ENCODE measurements around the gene ZNF638.

The ZNF638 gene

DNA sequence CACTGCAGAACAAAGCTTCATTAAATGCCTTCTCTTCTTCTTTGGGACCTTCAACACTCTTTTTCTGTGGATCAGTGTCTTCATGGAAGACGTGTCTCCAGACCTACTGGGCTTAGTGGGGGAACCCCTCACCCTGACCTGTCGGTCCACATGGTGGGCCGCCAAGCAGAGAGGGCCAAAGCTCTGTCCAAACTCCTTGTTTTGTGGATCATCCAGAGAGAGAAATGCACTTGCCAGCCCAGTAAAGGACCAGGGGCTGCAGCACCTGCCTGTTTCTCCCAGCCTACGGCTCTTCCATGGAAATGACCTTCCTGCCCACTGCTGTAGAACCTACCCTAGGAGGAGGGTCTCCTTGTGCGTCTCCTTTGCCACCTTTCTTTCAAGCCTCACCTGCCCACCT is 147.7 kb downstream of the ZNF638 start:
- TF ChIP-seq, protein P1, sequence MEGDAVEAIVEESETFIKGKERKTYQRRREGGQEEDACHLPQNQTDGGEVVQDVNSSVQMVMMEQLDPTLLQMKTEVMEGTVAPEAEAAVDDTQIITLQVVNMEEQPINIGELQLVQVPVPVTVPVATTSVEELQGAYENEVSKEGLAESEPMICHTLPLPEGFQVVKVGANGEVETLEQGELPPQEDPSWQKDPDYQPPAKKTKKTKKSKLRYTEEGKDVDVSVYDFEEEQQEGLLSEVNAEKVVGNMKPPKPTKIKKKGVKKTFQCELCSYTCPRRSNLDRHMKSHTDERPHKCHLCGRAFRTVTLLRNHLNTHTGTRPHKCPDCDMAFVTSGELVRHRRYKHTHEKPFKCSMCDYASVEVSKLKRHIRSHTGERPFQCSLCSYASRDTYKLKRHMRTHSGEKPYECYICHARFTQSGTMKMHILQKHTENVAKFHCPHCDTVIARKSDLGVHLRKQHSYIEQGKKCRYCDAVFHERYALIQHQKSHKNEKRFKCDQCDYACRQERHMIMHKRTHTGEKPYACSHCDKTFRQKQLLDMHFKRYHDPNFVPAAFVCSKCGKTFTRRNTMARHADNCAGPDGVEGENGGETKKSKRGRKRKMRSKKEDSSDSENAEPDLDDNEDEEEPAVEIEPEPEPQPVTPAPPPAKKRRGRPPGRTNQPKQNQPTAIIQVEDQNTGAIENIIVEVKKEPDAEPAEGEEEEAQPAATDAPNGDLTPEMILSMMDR (IDR thresholded peaks at IDR 0.05; ENCODE audit: low read depth, low read length) = no peak
- TF ChIP-seq EZH2phosphoT487 (IDR thresholded peaks at IDR 0.05; ENCODE audit: low read depth) = no peak
- H3K79me2 ChIP-seq (ENCODE audit: low read length) = no peaks in the 10 kb centered on the region
- H3K9ac ChIP-seq (ENCODE audit: low read length) = no peak overlapping the region
- H3K27ac ChIP-seq (ENCODE audit: low read length) = no peak overlapping the region
- H3K4me2 ChIP-seq (ENCODE audit: low read length) = no peak overlapping the region
- H3K36me3 ChIP-seq (replicated peaks; ENCODE audit: low read depth, low read length) = no peaks in the 10 kb centered on the region
- no peaks in the 10 kb centered on the region for H4K20me1 ChIP-seq (ENCODE audit: insufficient read depth, low read length)
- H3K4me3 ChIP-seq (ENCODE audit: low read length) = no peak overlapping the region
- no peaks in the 10 kb centered on the region for H3K27me3 ChIP-seq (ENCODE audit: low read depth, low read length)
- H2AFZ ChIP-seq (ENCODE audit: low read depth, low read length) = no peak overlapping the region
- H3K9me3 ChIP-seq (ENCODE audit: insufficient read depth, low read length) = no peaks in the 10 kb centered on the region
- H3K4me1 ChIP-seq (ENCODE audit: low read length) = peaks cover 8% of the 10 kb centered on the region

DNA sequence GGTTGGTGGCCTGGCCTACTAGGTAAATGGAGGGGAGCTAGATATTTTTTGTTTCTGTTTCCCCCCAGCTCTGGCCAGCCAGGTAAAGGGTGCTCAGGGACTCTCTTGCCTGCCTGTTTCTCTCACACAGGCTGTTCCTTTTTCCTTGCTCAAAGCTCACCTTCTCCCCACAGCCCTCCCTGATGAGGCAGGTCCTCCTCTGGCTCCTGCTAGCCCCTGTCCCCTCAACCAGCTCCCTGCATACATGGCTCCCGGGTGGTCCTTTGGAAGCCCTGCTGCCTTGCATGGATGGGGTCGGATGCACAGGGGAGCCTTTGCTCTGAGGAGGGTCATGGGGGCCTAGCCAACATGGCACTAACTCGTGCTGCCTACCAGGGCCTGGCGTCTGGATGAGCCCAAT is 149.5 kb downstream of the ZNF638 start:
- Histone ChIP-seq H3K4me2 (ENCODE audit: low read length) (no peak overlapping the region), H3K27me3 (ENCODE audit: low read depth, low read length) (no peaks in the 10 kb centered on the region), H3K79me2 (ENCODE audit: low read length) (no peaks in the 10 kb centered on the region), H3K4me1 (ENCODE audit: low read length) (0 out of 2 replicates have a peak, but pooled peaks cover 3% of the 10 kb centered on the region), H3K9ac (ENCODE audit: low read length) (no peak overlapping the region), H4K20me1 (ENCODE audit: insufficient read depth, low read length) (no peaks in the 10 kb centered on the region), H3K36me3 (replicated peaks; ENCODE audit: low read depth, low read length) (no peaks in the 10 kb centered on the region), H2AFZ (ENCODE audit: low read depth, low read length) (no peak overlapping the region), H3K27ac (ENCODE audit: low read length) (no peak overlapping the region), H3K9me3 (ENCODE audit: insufficient read depth, low read length) (no peaks in the 10 kb centered on the region), H3K4me3 (ENCODE audit: low read length) (no peak overlapping the region)
- no peak for TF ChIP-seq EZH2phosphoT487 (IDR thresholded peaks at IDR 0.05; ENCODE audit: low read depth)
- TF ChIP-seq, protein P1 (IDR thresholded peaks at IDR 0.05; ENCODE audit: low read depth, low read length) = no peak

DNA sequence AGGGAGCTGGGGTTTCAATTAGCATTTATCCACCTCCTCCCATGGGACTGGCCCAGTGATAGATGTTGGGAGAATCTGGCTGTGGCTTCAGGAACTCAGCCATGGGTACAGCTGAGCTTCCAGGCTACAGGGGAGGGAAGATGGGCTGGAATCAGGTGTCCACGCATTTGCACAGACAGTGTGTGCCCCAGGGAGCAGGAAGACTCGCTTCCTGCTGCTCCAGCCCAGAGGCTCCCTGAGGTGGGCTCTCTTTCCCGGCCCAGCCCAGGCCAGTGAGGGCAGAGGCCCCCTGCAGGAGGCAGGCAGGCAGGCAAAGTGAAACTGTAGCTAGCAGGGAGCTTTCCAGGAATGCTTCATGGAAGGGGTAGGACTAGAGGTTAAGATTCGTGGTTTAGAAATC is 150.5 kb downstream of the ZNF638 start:
- H3K4me2 ChIP-seq (ENCODE audit: low read length) = no peak overlapping the region
- H3K9ac ChIP-seq (ENCODE audit: low read length) = no peak overlapping the region
- peaks cover 8% of the 10 kb centered on the region for H3K27me3 ChIP-seq (ENCODE audit: low read depth, low read length)
- H3K36me3 ChIP-seq (replicated peaks; ENCODE audit: low read depth, low read length) = no peaks in the 10 kb centered on the region
- no peaks in the 10 kb centered on the region for H3K79me2 ChIP-seq (ENCODE audit: low read length)
- no peaks in the 10 kb centered on the region for H3K9me3 ChIP-seq (ENCODE audit: insufficient read depth, low read length)
- H3K4me3 ChIP-seq (ENCODE audit: low read length) = no peak overlapping the region
- no peaks in the 10 kb centered on the region for H4K20me1 ChIP-seq (ENCODE audit: insufficient read depth, low read length)
- H2AFZ ChIP-seq (ENCODE audit: low read depth, low read length) = no peak overlapping the region
- no peak overlapping the region for H3K27ac ChIP-seq (ENCODE audit: low read length)
- H3K4me1 ChIP-seq (ENCODE audit: low read length) = 0 out of 2 replicates have a peak, but pooled peaks cover 3% of the 10 kb centered on the region
- TF ChIP-seq EZH2phosphoT487 (IDR thresholded peaks at IDR 0.05; ENCODE audit: low read depth) = no peak
- TF ChIP-seq, protein P1 (IDR thresholded peaks at IDR 0.05; ENCODE audit: low read depth, low read length) = no peak

DNA sequence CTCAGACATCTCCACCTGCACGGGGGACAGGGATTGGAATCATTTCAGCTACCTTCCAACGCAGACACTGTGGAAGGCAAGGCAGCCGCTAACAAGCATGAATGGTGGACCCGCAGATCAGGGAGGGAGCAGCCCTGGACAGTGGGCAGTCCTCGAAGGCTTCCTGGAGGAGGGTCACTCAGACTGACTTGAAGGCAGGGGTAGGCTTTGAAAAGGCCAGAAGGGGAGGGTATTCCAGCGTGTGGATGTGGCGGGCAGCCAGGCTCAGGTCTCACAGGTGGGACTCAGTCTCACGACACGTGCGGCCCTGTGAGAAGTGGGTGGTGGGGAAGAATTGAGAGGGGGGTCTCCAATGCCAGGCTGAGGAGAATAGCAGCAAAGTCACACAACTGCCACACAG is 151.7 kb downstream of the ZNF638 start:
- Histone ChIP-seq H2AFZ (ENCODE audit: low read depth, low read length) (no peak overlapping the region), H3K9me3 (ENCODE audit: insufficient read depth, low read length) (no peaks in the 10 kb centered on the region), H3K4me2 (ENCODE audit: low read length) (no peak overlapping the region), H3K79me2 (ENCODE audit: low read length) (no peaks in the 10 kb centered on the region), H3K4me3 (ENCODE audit: low read length) (no peak overlapping the region), H3K27me3 (ENCODE audit: low read depth, low read length) (peaks cover 8% of the 10 kb centered on the region), H3K36me3 (replicated peaks; ENCODE audit: low read depth, low read length) (no peaks in the 10 kb centered on the region), H4K20me1 (ENCODE audit: insufficient read depth, low read length) (no peaks in the 10 kb centered on the region), H3K27ac (ENCODE audit: low read length) (no peak overlapping the region), H3K9ac (ENCODE audit: low read length) (no peak overlapping the region), H3K4me1 (ENCODE audit: low read length) (no peaks in the 10 kb centered on the region)
- TF ChIP-seq EZH2phosphoT487 (IDR thresholded peaks at IDR 0.05; ENCODE audit: low read depth) = no peak
- TF ChIP-seq, protein P1 (IDR thresholded peaks at IDR 0.05; ENCODE audit: low read depth, low read length) = no peak

All from OCI-LY3 (cell line).